HCT116 (cell line): ENCODE data around the gene GABARAPL1. TPM values are rescaled to one million over a fixed set of nuclear protein-coding genes. Genes with fewer than 3 reads are reported as not detected.

Source experiments
- ATAC-seq: fragments of 200-7000 bp; cut with Tn5 transposase; 2 replicates; pipeline ENCODE4 v1.9.1; 2020; ENCODE audit warnings: mild to moderate bottlenecking, moderate library complexity
- BruUV-seq: library from RNA; stranded (reverse); fragments of 400-500 nt; replicated peaks from 2 replicates; lab custom pipeline; 2021; lab: Mats Ljungman, UMichigan
- CTCF ChIA-PET: fragments of 300-600 bp; sonication (Branson Sonifier 250); formaldehyde crosslinking; loops from one replicate; lab custom pipeline; 2021; ENCODE audit warnings: antibody characterized with exemption; lab: Charles Lee
- POLR2A ChIA-PET: fragments of 300-600, 350-600 bp; sonication (Branson Sonifier 250); formaldehyde crosslinking; loops from one replicate; lab custom pipeline; 2021; ENCODE audit warnings: antibody characterized with exemption; lab: Charles Lee
- RAD21 ChIA-PET, 2 experiments: fragments of 300-600 bp; sonication (Branson Sonifier 250); formaldehyde crosslinking; loops; one replicate each; lab custom pipeline; 2023; ENCODE audit warnings: low total read pairs in 2 of 2; ENCODE audit not compliant: uncharacterized antibody in 2 of 2, unreplicated experiment in 2 of 2, low non-redundant PET in 1 of 2; lab: Charles Lee
- DNase-seq: peaks from one replicate; pipeline ENCODE4 v3.0.0-alpha.2; 2010; ENCODE audit warnings: low read depth, low spot score
- H2AFZ ChIP-seq: fragments of 200-600 bp; shearing (Covaris generic), sonication (generic); 2 replicates; pipeline ENCODE4 v1.6.1; 2017; ENCODE audit warnings: low read depth, mixed run types, mixed read lengths, antibody characterized with exemption, low read length; ENCODE audit not compliant: poor library complexity, severe bottlenecking
- H3K27ac ChIP-seq: 2 replicates; pipeline ENCODE4 v1.5.1; 2012; ENCODE audit warnings: low read depth, low read length
- H3K27me3 ChIP-seq: fragments of 200-600 bp; sonication (generic); 2 replicates; pipeline ENCODE4 v1.6.1; 2016; ENCODE audit warnings: mixed run types, low read length, mixed read lengths; ENCODE audit not compliant: insufficient read depth
- H3K36me3 ChIP-seq, 2 experiments: fragments of 200-500 bp in 1 of 2; fragments of 200-600 bp in 1 of 2; sonication (Bioruptor generic) in 1 of 2; sonication (generic) in 1 of 2; 2 replicates each; pipeline versions ENCODE4 v1.5.1 to v1.6.1; 2014 to 2016; ENCODE audit warnings: low read length in 2 of 2, inconsistent platforms in 1 of 2, mixed read lengths in 1 of 2, mixed run types in 1 of 2; ENCODE audit not compliant: insufficient read depth in 2 of 2, control insufficient read depth in 1 of 2
- H3K4me1 ChIP-seq, 2 experiments: fragments of 200-600 bp in 1 of 2; sonication (generic) in 1 of 2; 2 replicates each; pipeline versions ENCODE4 v1.5.1 to v1.6.1; 2012 to 2017; ENCODE audit warnings: low read length in 2 of 2, inconsistent platforms in 1 of 2, mild to moderate bottlenecking in 1 of 2, mixed read lengths in 1 of 2, mixed run types in 1 of 2, moderate library complexity in 1 of 2; ENCODE audit not compliant: insufficient read depth in 2 of 2, control insufficient read depth in 1 of 2
- H3K4me2 ChIP-seq: fragments of 200-600 bp; sonication (generic); 2 replicates; pipeline ENCODE4 v1.6.1; 2017; ENCODE audit warnings: mixed run types, low read length, mixed read lengths
- H3K4me3 ChIP-seq, 2 experiments: fragments of 200-600 bp in 1 of 2; sonication (generic) in 1 of 2; replicated peaks in 1 of 2; 2 replicates each; pipeline ENCODE4 v1.5.1; 2011 to 2016; ENCODE audit warnings: low read length in 2 of 2, control low read depth in 1 of 2, low read depth in 1 of 2, mild to moderate bottlenecking in 1 of 2, mixed read lengths in 1 of 2, mixed run types in 1 of 2
- H3K79me2 ChIP-seq: fragments of 200-600 bp; sonication (generic); 2 replicates; pipeline ENCODE4 v1.6.1; 2017; ENCODE audit warnings: mild to moderate bottlenecking, mixed run types, low read length, moderate library complexity, mixed read lengths; ENCODE audit not compliant: insufficient read depth
- H3K9ac ChIP-seq: fragments of 200-600 bp; sonication (generic); 2 replicates; pipeline ENCODE4 v1.6.1; 2016; ENCODE audit warnings: low read length, mixed read lengths
- H3K9me2 ChIP-seq: fragments of 200-600 bp; sonication (generic), shearing (Covaris generic); 2 replicates; pipeline ENCODE4 v1.6.1; 2017; ENCODE audit warnings: mixed run types, mild to moderate bottlenecking, moderate library complexity; ENCODE audit not compliant: insufficient read depth
- H3K9me3 ChIP-seq, 2 experiments: fragments of 200-500 bp in 1 of 2; fragments of 200-600 bp in 1 of 2; sonication (Bioruptor generic) in 1 of 2; sonication (generic) in 1 of 2; 2 replicates each; pipeline ENCODE4 v1.6.1; 2014 to 2017; ENCODE audit warnings: low read length in 2 of 2, mixed read lengths in 2 of 2, inconsistent platforms in 1 of 2, low read depth in 1 of 2, mild to moderate bottlenecking in 1 of 2, mixed run types in 1 of 2, moderate library complexity in 1 of 2; ENCODE audit not compliant: control insufficient read depth in 1 of 2, insufficient read depth in 1 of 2
- H4K20me1 ChIP-seq: fragments of 200-600 bp; sonication (generic), shearing (Covaris generic); 2 replicates; pipeline ENCODE4 v1.6.1; 2017; ENCODE audit warnings: mixed run types, mild to moderate bottlenecking, moderate library complexity; ENCODE audit not compliant: insufficient read depth
- CEBPB ChIP-seq: IDR thresholded peaks from 2 replicates; pipeline ENCODE4 v1.6.1; 2012; ENCODE audit warnings: low read depth
- EGR1 ChIP-seq: IDR thresholded peaks from 2 replicates; pipeline ENCODE4 v1.6.1; 2012; ENCODE audit warnings: low read depth
- EZH2 ChIP-seq: fragments of 200-600 bp; sonication (generic); IDR thresholded peaks from 2 replicates; pipeline ENCODE4 v1.6.1; 2017; ENCODE audit warnings: antibody characterized with exemption, mixed run types
- EZH2phosphoT487 ChIP-seq: fragments of 200-600 bp; IDR thresholded peaks from 2 replicates; pipeline ENCODE4 v1.6.1; 2018; ENCODE audit warnings: antibody characterized with exemption, borderline replicate concordance
- JUND ChIP-seq: IDR thresholded peaks from 2 replicates; pipeline ENCODE4 v1.6.1; 2012
- MAX ChIP-seq: IDR thresholded peaks from 2 replicates; pipeline ENCODE4 v1.6.1; 2012
- POLR2A ChIP-seq: IDR thresholded peaks from 2 replicates; pipeline ENCODE4 v1.7.0; 2011; ENCODE audit warnings: borderline replicate concordance; ENCODE audit not compliant: insufficient read depth, insufficient read length; ENCODE audit errors: extremely low read depth
- SP1 ChIP-seq: IDR thresholded peaks from 2 replicates; pipeline ENCODE4 v1.6.1; 2012; ENCODE audit warnings: low read depth
- SRF ChIP-seq: IDR thresholded peaks from 2 replicates; pipeline ENCODE4 v1.6.1; 2012; ENCODE audit warnings: low read depth
- TCF7L2 ChIP-seq: IDR thresholded peaks from 2 replicates; pipeline ENCODE4 v1.7.0; 2011; ENCODE audit warnings: borderline replicate concordance, inconsistent platforms; ENCODE audit not compliant: insufficient read depth, insufficient read length; ENCODE audit errors: extremely low read depth
- YY1 ChIP-seq: IDR thresholded peaks from 2 replicates; pipeline ENCODE4 v1.6.1; 2011; ENCODE audit warnings: low read length, low read depth, moderate library complexity, mild to moderate bottlenecking; ENCODE audit not compliant: insufficient replicate concordance; ENCODE audit errors: extremely low read depth
- ZBTB33 ChIP-seq: IDR thresholded peaks from 2 replicates; pipeline ENCODE4 v1.6.1; 2011; ENCODE audit warnings: mild to moderate bottlenecking, low read length, moderate library complexity; ENCODE audit not compliant: insufficient replicate concordance; ENCODE audit errors: extremely low read depth
- ZFX ChIP-seq: fragments of 450-650 bp; IDR thresholded peaks from 2 replicates; pipeline ENCODE4 v1.6.1; 2017
- ZNF274 ChIP-seq: fragments of 200-500 bp; sonication (Bioruptor generic); IDR thresholded peaks from 2 replicates; pipeline ENCODE4 v1.6.1; 2014; ENCODE audit warnings: mild to moderate bottlenecking, low read depth, low read length, inconsistent platforms
- intact Hi-C: fragments of 100-400 bp; cut with micrococcal nuclease; formaldehyde crosslinking; loops from 2 replicates; pipeline ENCODE4 v1.10.0; 2022
- total RNA-seq: library from RNA; stranded (reverse); gene quantifications from one replicate; pipeline ENCODE4 v1.2.1, GENCODE V29; 2021; ENCODE audit not compliant: unreplicated experiment
- TF ChIP-seq, protein P1 (sequence below): IDR thresholded peaks from 2 replicates; pipeline ENCODE4 v1.6.1; 2012
- TF ChIP-seq, protein P2 (sequence below): IDR thresholded peaks from 2 replicates; pipeline ENCODE4 v1.6.1; 2012; ENCODE audit warnings: low read depth
- TF ChIP-seq, protein P3 (sequence below), 3 experiments: fragments of 200-600 bp in 1 of 3; sonication (generic) in 1 of 3; IDR thresholded peaks in 2 of 3; conservative IDR thresholded peaks in 1 of 3; 2 replicates each; pipeline ENCODE4 v1.5.1; 2012 to 2017; ENCODE audit warnings: low read depth in 2 of 3, low read length in 2 of 3, antibody characterized with exemption in 1 of 3, borderline replicate concordance in 1 of 3, control low read depth in 1 of 3, mild to moderate bottlenecking in 1 of 3, mixed read lengths in 1 of 3, mixed run types in 1 of 3, moderate library complexity in 1 of 3; ENCODE audit not compliant: insufficient read depth in 1 of 3

The GABARAPL1 gene
- total RNA-seq, 1 experiment from 2014 or later, result 35.5 TPM

DNA sequence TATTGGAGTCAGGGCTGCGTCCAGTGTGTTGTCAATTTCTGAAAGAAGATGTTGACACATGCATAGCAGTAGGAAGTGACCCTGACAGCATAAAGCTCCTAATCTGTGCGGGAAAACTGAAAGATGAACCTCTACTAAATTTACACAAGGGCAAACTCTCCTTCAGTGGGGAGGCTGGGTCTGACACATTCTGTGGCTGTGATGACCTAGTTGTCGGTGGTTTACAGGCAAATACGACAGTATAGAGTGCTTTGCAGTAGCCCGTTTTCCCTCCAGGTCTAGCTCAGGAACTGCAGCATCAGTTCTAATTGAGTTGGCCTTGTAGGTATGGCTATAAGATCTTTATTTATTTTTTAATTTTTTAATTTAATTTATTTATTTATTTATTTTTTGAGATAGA is 14.8 kb upstream of the GABARAPL1 start:
- no peaks in the 10 kb centered on the region for H3K79me2 ChIP-seq
- intact Hi-C loops, result no loop called here
- no peak for DNase-seq
- H3K36me3 ChIP-seq, result no peaks in the 10 kb centered on the region
- no peak for ATAC-seq
- H3K27ac ChIP-seq, result no peak overlapping the region
- no peaks in the 10 kb centered on the region for H3K9me3 ChIP-seq
- no peak for TF ChIP-seq CEBPB
- no peak for TF ChIP-seq EZH2
- no peak for TF ChIP-seq JUND
- no peak for TF ChIP-seq SRF
- TF ChIP-seq ZNF274, result no peak
- TF ChIP-seq TCF7L2, result no peak
- TF ChIP-seq SP1, result no peak
- TF ChIP-seq MAX, result no peak
- TF ChIP-seq, protein P1, sequence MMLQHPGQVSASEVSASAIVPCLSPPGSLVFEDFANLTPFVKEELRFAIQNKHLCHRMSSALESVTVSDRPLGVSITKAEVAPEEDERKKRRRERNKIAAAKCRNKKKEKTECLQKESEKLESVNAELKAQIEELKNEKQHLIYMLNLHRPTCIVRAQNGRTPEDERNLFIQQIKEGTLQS, result no peak
- TF ChIP-seq ZFX, result no peak
- TF ChIP-seq, protein P2, sequence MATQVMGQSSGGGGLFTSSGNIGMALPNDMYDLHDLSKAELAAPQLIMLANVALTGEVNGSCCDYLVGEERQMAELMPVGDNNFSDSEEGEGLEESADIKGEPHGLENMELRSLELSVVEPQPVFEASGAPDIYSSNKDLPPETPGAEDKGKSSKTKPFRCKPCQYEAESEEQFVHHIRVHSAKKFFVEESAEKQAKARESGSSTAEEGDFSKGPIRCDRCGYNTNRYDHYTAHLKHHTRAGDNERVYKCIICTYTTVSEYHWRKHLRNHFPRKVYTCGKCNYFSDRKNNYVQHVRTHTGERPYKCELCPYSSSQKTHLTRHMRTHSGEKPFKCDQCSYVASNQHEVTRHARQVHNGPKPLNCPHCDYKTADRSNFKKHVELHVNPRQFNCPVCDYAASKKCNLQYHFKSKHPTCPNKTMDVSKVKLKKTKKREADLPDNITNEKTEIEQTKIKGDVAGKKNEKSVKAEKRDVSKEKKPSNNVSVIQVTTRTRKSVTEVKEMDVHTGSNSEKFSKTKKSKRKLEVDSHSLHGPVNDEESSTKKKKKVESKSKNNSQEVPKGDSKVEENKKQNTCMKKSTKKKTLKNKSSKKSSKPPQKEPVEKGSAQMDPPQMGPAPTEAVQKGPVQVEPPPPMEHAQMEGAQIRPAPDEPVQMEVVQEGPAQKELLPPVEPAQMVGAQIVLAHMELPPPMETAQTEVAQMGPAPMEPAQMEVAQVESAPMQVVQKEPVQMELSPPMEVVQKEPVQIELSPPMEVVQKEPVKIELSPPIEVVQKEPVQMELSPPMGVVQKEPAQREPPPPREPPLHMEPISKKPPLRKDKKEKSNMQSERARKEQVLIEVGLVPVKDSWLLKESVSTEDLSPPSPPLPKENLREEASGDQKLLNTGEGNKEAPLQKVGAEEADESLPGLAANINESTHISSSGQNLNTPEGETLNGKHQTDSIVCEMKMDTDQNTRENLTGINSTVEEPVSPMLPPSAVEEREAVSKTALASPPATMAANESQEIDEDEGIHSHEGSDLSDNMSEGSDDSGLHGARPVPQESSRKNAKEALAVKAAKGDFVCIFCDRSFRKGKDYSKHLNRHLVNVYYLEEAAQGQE, result no peak
- TF ChIP-seq EZH2phosphoT487, result no peak
- TF ChIP-seq ZBTB33, result no peak
- no peak for TF ChIP-seq YY1
- TF ChIP-seq, protein P3, sequence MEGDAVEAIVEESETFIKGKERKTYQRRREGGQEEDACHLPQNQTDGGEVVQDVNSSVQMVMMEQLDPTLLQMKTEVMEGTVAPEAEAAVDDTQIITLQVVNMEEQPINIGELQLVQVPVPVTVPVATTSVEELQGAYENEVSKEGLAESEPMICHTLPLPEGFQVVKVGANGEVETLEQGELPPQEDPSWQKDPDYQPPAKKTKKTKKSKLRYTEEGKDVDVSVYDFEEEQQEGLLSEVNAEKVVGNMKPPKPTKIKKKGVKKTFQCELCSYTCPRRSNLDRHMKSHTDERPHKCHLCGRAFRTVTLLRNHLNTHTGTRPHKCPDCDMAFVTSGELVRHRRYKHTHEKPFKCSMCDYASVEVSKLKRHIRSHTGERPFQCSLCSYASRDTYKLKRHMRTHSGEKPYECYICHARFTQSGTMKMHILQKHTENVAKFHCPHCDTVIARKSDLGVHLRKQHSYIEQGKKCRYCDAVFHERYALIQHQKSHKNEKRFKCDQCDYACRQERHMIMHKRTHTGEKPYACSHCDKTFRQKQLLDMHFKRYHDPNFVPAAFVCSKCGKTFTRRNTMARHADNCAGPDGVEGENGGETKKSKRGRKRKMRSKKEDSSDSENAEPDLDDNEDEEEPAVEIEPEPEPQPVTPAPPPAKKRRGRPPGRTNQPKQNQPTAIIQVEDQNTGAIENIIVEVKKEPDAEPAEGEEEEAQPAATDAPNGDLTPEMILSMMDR (IDR thresholded peaks at IDR 0.05 in 2 of 3, conservative IDR thresholded peaks at IDR 0.05 in 1 of 3; ENCODE audit: borderline replicate concordance in 1 of 3, insufficient read depth in 1 of 3, low read depth in 2 of 3, low read length in 2 of 3), result no peak
- no peak for TF ChIP-seq POLR2A
- no peak for TF ChIP-seq EGR1
- TF ChIP-seq, all 23 proteins: peak for 0
- Histone ChIP-seq H2AFZ (no peak overlapping the region), H3K4me1 (no peaks in the 10 kb centered on the region), H3K27me3 (no peaks in the 10 kb centered on the region), H4K20me1 (no peaks in the 10 kb centered on the region), H3K4me3 (no peak overlapping the region), H3K9ac (no peak overlapping the region), H3K4me2 (no peak overlapping the region), H3K9me2 (no peaks in the 10 kb centered on the region)
- BruUV-seq, result no TSS peak
- RAD21 ChIA-PET, result no interaction called here
- CTCF ChIA-PET, result no interaction called here
- POLR2A ChIA-PET, result no interaction called here
